ENCODE results near the gene HIBADH. TPM values are rescaled to one million over a fixed set of nuclear protein-coding genes. Genes with fewer than 3 reads are reported as not detected.

HIBADH gene
- total and polyA plus RNA-seq, 2 donors (not counting 3 experiments of a cell fraction or from before 2014, with no cell fraction given) = 22.6 to 30.5 TPM

- Histone ChIP-seq H2AFZ (ENCODE audit: low read depth, low read length) (no peak overlapping the region), H4K20me1 (replicated peaks; ENCODE audit: control insufficient read depth, extremely low read depth, insufficient read depth, low read length) (no peaks in the 10 kb centered on the region), H3K4me3 (replicated peaks in 1 of 3; ENCODE audit: insufficient read depth in 1 of 3, low read depth in 1 of 3, low read length in 3 of 3) (no peak overlapping the region), H3K79me2 (ENCODE audit: control insufficient read depth, insufficient read depth, low read length) (no peaks in the 10 kb centered on the region), H3K27me3 (ENCODE audit: control insufficient read depth in 2 of 2, insufficient read depth in 2 of 2, low read length in 2 of 2) (no peaks in the 10 kb centered on the region), H3K36me3 (ENCODE audit: control insufficient read depth in 2 of 2, extremely low read depth in 1 of 2, insufficient read depth in 2 of 2, low read length in 2 of 2) (no peaks in the 10 kb centered on the region), H3K9me1 (replicated peaks; ENCODE audit: control insufficient read depth, extremely low read depth, insufficient read depth, low read length) (no peaks in the 10 kb centered on the region), H3K9ac (replicated peaks; ENCODE audit: extremely low read depth, insufficient read depth, low read length) (no peak overlapping the region), H3K9me3 (replicated peaks; ENCODE audit: control insufficient read depth, insufficient read depth, low read length) (no peaks in the 10 kb centered on the region), H3K27ac (ENCODE audit: insufficient read depth, low read depth, low read length) (no peak overlapping the region), H3K4me2 (ENCODE audit: insufficient read depth, low read length) (no peak overlapping the region), H3K4me1 (ENCODE audit: control insufficient read depth, extremely low read depth, insufficient read depth, low read length) (peaks cover 3% of the 10 kb centered on the region)
- FAIRE-seq = no peak
- intact Hi-C loops (cut with micrococcal nuclease) (loop anchor here (10.0 kb wide), 1 partner anchor 325 kb away; no protein-coding TSS in a partner anchor), dilution Hi-C loops (cut with MboI; ENCODE audit: extremely low pct_ligation_motif_present, low sequenced_read_pairs) (no loop called here)
- no peak for TF ChIP-seq POLR2AphosphoS5 (IDR thresholded peaks at IDR 0.05; ENCODE audit: insufficient read depth, low read depth, low read length)
- no peak for TF ChIP-seq JUN (IDR thresholded peaks at IDR 0.05; ENCODE audit: borderline replicate concordance, insufficient read depth, insufficient read length, low read depth)
- no peak for TF ChIP-seq CTCF (IDR thresholded peaks at IDR 0.05; ENCODE audit: extremely low read depth in 1 of 2, insufficient read depth in 1 of 2, low read depth in 1 of 2, low read length in 2 of 2)
- ChIA-PET CTCF (no interaction called here), POLR2A (no interaction called here)
- DNase-seq (ENCODE audit: low read depth, low spot score) = no peak
- BruUV-seq (replicated peaks) = no TSS peak
These were observed 62.4 kb downstream of the HIBADH start for GRCh38 chr7:27600247-27600646.

GRCh38 chr7:27595009-27595408, 67.7 kb downstream of the HIBADH start:
- ChIA-PET POLR2A (no interaction called here), CTCF (interaction anchor here (0.9 to 2.2 kb wide), 3 partner anchors 12 to 180 kb away, joined by 3 to 12 read pairs (median 3); no protein-coding TSS in a partner anchor)
- dilution Hi-C loops (cut with MboI; ENCODE audit: extremely low pct_ligation_motif_present, low sequenced_read_pairs) = no loop called here
- Histone ChIP-seq H2AFZ (ENCODE audit: low read depth, low read length) (no peak overlapping the region), H3K4me1 (ENCODE audit: control insufficient read depth, extremely low read depth, insufficient read depth, low read length) (peaks cover 4% of the 10 kb centered on the region), H3K9ac (replicated peaks; ENCODE audit: extremely low read depth, insufficient read depth, low read length) (no peak overlapping the region), H3K9me1 (replicated peaks; ENCODE audit: control insufficient read depth, extremely low read depth, insufficient read depth, low read length) (no peaks in the 10 kb centered on the region), H3K79me2 (ENCODE audit: control insufficient read depth, insufficient read depth, low read length) (no peaks in the 10 kb centered on the region), H3K36me3 (ENCODE audit: control insufficient read depth in 2 of 2, extremely low read depth in 1 of 2, insufficient read depth in 2 of 2, low read length in 2 of 2) (no peaks in the 10 kb centered on the region), H3K4me2 (ENCODE audit: insufficient read depth, low read length) (no peak overlapping the region), H4K20me1 (replicated peaks; ENCODE audit: control insufficient read depth, extremely low read depth, insufficient read depth, low read length) (no peaks in the 10 kb centered on the region), H3K9me3 (replicated peaks; ENCODE audit: control insufficient read depth, insufficient read depth, low read length) (no peaks in the 10 kb centered on the region), H3K27ac (ENCODE audit: insufficient read depth, low read depth, low read length) (no peak overlapping the region), H3K4me3 (replicated peaks in 1 of 3; ENCODE audit: insufficient read depth in 1 of 3, low read depth in 1 of 3, low read length in 3 of 3) (no peak overlapping the region), H3K27me3 (ENCODE audit: control insufficient read depth in 2 of 2, insufficient read depth in 2 of 2, low read length in 2 of 2) (no peaks in the 10 kb centered on the region)
- DNase-seq (ENCODE audit: low read depth, low spot score) (no peak), FAIRE-seq (no peak)
- no TSS peak for BruUV-seq (replicated peaks)
- TF ChIP-seq POLR2A (IDR thresholded peaks at IDR 0.05; ENCODE audit: low read depth, low read length) (no peak), FOS (IDR thresholded peaks at IDR 0.05; ENCODE audit: borderline replicate concordance, insufficient read depth, low read length) (no peak), JUN (IDR thresholded peaks at IDR 0.05; ENCODE audit: borderline replicate concordance, insufficient read depth, insufficient read length, low read depth) (no peak), EZH2 (IDR thresholded peaks at IDR 0.05; ENCODE audit: borderline replicate concordance, low read depth, low read length, severe bottlenecking) (no peak), POLR2AphosphoS5 (IDR thresholded peaks at IDR 0.05; ENCODE audit: insufficient read depth, low read depth, low read length) (no peak), CTCF (IDR thresholded peaks at IDR 0.05; ENCODE audit: extremely low read depth in 1 of 2, insufficient read depth in 1 of 2, low read depth in 1 of 2, low read length in 2 of 2) (no peak), MAX (IDR thresholded peaks at IDR 0.05; ENCODE audit: insufficient read depth, insufficient read length) (no peak), GATA2 (IDR thresholded peaks at IDR 0.05; ENCODE audit: insufficient read depth, insufficient read length, low read depth, low read length) (no peak), MYC (IDR thresholded peaks at IDR 0.05; ENCODE audit: low read depth, low read length) (no peak)
- intact Hi-C loops (cut with micrococcal nuclease) = no loop called here

Measured in endothelial cell of umbilical vein (primary cell).